B cell (primary cell): ENCODE data around the gene ACAP3. TPM values are rescaled to one million over a fixed set of nuclear protein-coding genes. Genes with fewer than 3 reads are reported as not detected.

Experiments
- ATAC-seq: fragments of 200-7000 bp; cut with Tn5 transposase; one replicate; pipeline ENCODE4 v1.10.0; 2021; ENCODE audit warnings: low read depth, mild to moderate bottlenecking, moderate number of reproducible peaks, moderate library complexity
- CTCF ChIA-PET: fragments of 350-600 bp; sonication (Branson Sonifier 250); formaldehyde crosslinking; loops from one replicate; lab custom pipeline; 2021; ENCODE audit warnings: antibody characterized with exemption, inconsistent platforms; lab: Charles Lee
- POLR2A ChIA-PET: fragments of 350-600 bp; sonication (Branson Sonifier 250); formaldehyde crosslinking; loops from one replicate; lab custom pipeline; 2021; ENCODE audit warnings: antibody characterized with exemption; lab: Charles Lee
- DNase-seq: peaks from one replicate; pipeline ENCODE4 v3.0.0; 2013
- H2AFZ ChIP-seq: 2 replicates; pipeline ENCODE4 v1.6.1; 2012; ENCODE audit warnings: mild to moderate bottlenecking, low read depth, low read length; ENCODE audit not compliant: insufficient read depth, poor library complexity, severe bottlenecking
- H3K27ac ChIP-seq, 2 donors: 1 replicate in 1 of 2; 2 replicates in 1 of 2; pipeline ENCODE4 v1.5.1; 2012 to 2013; ENCODE audit warnings: low read length in 2 of 2, mild to moderate bottlenecking in 2 of 2, moderate library complexity in 1 of 2
- H3K27me3 ChIP-seq, 4 experiments: fragments of 200-600 bp in 1 of 4; sonication (generic) in 1 of 4; replicated peaks in 1 of 4; 1 replicate in 2 of 4; 2 replicates in 2 of 4; pipeline versions ENCODE4 v1.6.1 to v1.7.0; 2013 to 2016; ENCODE audit warnings: low read length in 3 of 4, mild to moderate bottlenecking in 2 of 4, mixed read lengths in 1 of 4, moderate library complexity in 1 of 4; ENCODE audit not compliant: insufficient read depth in 4 of 4, control insufficient read depth in 3 of 4; ENCODE audit errors: control extremely low read depth in 1 of 4
- H3K36me3 ChIP-seq, 2 experiments: replicated peaks in 1 of 2; 1 replicate in 1 of 2; 2 replicates in 1 of 2; pipeline versions ENCODE4 v1.6.1 to v1.7.1; 2013; ENCODE audit warnings: low read length in 1 of 2; ENCODE audit not compliant: insufficient read depth in 2 of 2, control insufficient read depth in 1 of 2; ENCODE audit errors: control extremely low read depth in 1 of 2, extremely low read depth in 1 of 2
- H3K4me1 ChIP-seq, 2 donors: fragments of 200-600 bp in 1 of 2; sonication (generic) in 1 of 2; 1 replicate in 1 of 2; 2 replicates in 1 of 2; pipeline versions ENCODE4 v1.5.1 to v1.6.1; 2013 to 2017; ENCODE audit warnings: low read length in 2 of 2; ENCODE audit not compliant: control insufficient read depth in 2 of 2, insufficient read depth in 2 of 2
- H3K4me2 ChIP-seq: replicated peaks from 2 replicates; pipeline ENCODE3; 2012; ENCODE audit warnings: mild to moderate bottlenecking, low read depth, low read length; ENCODE audit not compliant: poor library complexity, severe bottlenecking
- H3K4me3 ChIP-seq, 5 experiments: fragments of 200-600 bp in 1 of 5; sonication (generic) in 1 of 5; 1 replicate in 3 of 5; 2 replicates in 2 of 5; pipeline versions ENCODE4 v1.5.1 to v1.7.0; 2011 to 2016; ENCODE audit warnings: low read length in 4 of 5, mild to moderate bottlenecking in 4 of 5, low read depth in 2 of 5, control low read depth in 1 of 5, moderate library complexity in 1 of 5; ENCODE audit not compliant: insufficient read depth in 1 of 5; ENCODE audit errors: control extremely low read depth in 1 of 5, extremely low read depth in 1 of 5
- H3K79me2 ChIP-seq: fragments of 200-600 bp; sonication (generic); one replicate; pipeline ENCODE4 v1.6.0; 2016; ENCODE audit warnings: low read length; ENCODE audit not compliant: control insufficient read depth, insufficient read depth
- H3K9ac ChIP-seq: fragments of 200-600 bp; sonication (generic); 2 replicates; pipeline ENCODE4 v1.6.1; 2017; ENCODE audit warnings: mild to moderate bottlenecking, low read length, moderate library complexity
- H3K9me3 ChIP-seq, 3 donors: one replicate each; pipeline versions ENCODE4 v1.6.1 to v1.7.1; 2013; ENCODE audit warnings: low read length in 2 of 3; ENCODE audit not compliant: control insufficient read depth in 2 of 3, insufficient read depth in 1 of 3; ENCODE audit errors: control extremely low read depth in 1 of 3
- H4K20me1 ChIP-seq: 2 replicates; pipeline ENCODE4 v1.6.0; 2012; ENCODE audit warnings: mild to moderate bottlenecking, low read length; ENCODE audit not compliant: insufficient read depth, control insufficient read depth, poor library complexity, severe bottlenecking
- H3K27ac Mint-ChIP-seq: one replicate; pipeline ENCODE4 v1.8.0; 2021; ENCODE audit warnings: mixed read lengths
- H3K27me3 Mint-ChIP-seq: one replicate; pipeline ENCODE4 v1.8.0; 2021; ENCODE audit warnings: mixed read lengths
- H3K4me1 Mint-ChIP-seq: one replicate; pipeline ENCODE4 v1.8.0; 2021; ENCODE audit warnings: mixed read lengths
- H3K4me3 Mint-ChIP-seq: one replicate; pipeline ENCODE4 v1.8.0; 2021; ENCODE audit warnings: mixed read lengths
- H3K9me3 Mint-ChIP-seq: one replicate; pipeline ENCODE4 v1.8.0; 2022; ENCODE audit warnings: mixed read lengths; ENCODE audit not compliant: insufficient read depth
- EZH2 ChIP-seq: IDR thresholded peaks from 2 replicates; pipeline ENCODE4 v1.6.1; 2012; ENCODE audit warnings: borderline replicate concordance, low read depth, mild to moderate bottlenecking, moderate library complexity, low read length; ENCODE audit not compliant: insufficient read depth, poor library complexity, severe bottlenecking
- WGBS: methylation state at CpG from one replicate; pipeline ENCODE4 v1.1.5; 2013; ENCODE audit warnings: missing lambda C conversion rate; ENCODE audit not compliant: insufficient coverage; 5-methylcytosine and 5-hydroxymethylcytosine counted together
- intact Hi-C: fragments of 100-400 bp; cut with micrococcal nuclease; formaldehyde crosslinking; loops from one replicate; pipeline ENCODE4 v1.10.0; 2022
- polyA plus RNA-seq: library from polyadenylated mRNA; depleted of rRNA; stranded (reverse); fragments of >200 nt; gene quantifications from 2 replicates; pipeline ENCODE4 v1.2.3, GENCODE V29; 2012
- total RNA-seq, 2 donors: library from RNA; stranded (reverse); fragments of 120-200 nt in 1 of 2; gene quantifications; 1 replicate in 1 of 2; 2 replicates in 1 of 2; pipeline versions ENCODE4 v1.2.3 to v1.2.4, GENCODE V29; 2013 to 2022
- TF ChIP-seq, protein P1 (sequence below): fragments of 200-600 bp; IDR thresholded peaks from one replicate; pipeline ENCODE4 v1.8.0; 2022; ENCODE audit warnings: antibody characterized with exemption, mild to moderate bottlenecking

The ACAP3 gene
- total and polyA plus RNA-seq, 2 donors (not counting 1 experiment from before 2014, with no cell fraction given) = 40.7 to 124 TPM

DNA sequence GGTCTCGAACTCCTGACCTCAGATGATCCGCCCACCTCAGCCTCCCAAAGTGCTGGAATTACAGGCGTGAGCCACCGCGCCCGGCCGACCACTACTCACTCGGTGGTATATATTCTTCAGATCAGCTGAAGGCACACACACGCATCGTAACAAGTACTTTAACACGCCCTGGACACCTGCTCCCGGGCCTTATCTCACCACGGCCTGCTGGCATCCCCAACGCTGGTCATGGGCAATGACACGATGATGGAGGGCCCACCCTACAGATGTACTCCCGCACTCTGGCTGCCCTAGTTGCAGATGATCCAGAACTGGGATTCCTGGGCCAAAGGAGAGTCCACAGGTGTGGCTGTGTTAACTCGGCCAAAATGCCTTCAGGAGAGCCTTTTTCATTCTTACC lies 45.7 kb downstream of the ACAP3 start:
- H2AFZ ChIP-seq = no peak overlapping the region
- ATAC-seq (no peak), DNase-seq (no peak)
- H3K27ac ChIP-seq = no peak overlapping the region
- TF ChIP-seq, protein P1, sequence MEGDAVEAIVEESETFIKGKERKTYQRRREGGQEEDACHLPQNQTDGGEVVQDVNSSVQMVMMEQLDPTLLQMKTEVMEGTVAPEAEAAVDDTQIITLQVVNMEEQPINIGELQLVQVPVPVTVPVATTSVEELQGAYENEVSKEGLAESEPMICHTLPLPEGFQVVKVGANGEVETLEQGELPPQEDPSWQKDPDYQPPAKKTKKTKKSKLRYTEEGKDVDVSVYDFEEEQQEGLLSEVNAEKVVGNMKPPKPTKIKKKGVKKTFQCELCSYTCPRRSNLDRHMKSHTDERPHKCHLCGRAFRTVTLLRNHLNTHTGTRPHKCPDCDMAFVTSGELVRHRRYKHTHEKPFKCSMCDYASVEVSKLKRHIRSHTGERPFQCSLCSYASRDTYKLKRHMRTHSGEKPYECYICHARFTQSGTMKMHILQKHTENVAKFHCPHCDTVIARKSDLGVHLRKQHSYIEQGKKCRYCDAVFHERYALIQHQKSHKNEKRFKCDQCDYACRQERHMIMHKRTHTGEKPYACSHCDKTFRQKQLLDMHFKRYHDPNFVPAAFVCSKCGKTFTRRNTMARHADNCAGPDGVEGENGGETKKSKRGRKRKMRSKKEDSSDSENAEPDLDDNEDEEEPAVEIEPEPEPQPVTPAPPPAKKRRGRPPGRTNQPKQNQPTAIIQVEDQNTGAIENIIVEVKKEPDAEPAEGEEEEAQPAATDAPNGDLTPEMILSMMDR = no peak
- TF ChIP-seq EZH2 = no peak
- H3K9me3 ChIP-seq = no peaks in the 10 kb centered on the region
- H3K9me3 Mint-ChIP-seq = no peaks in the 10 kb centered on the region
- 97% methylated on average over 17 of the region's 17 CpGs for WGBS
- H3K4me1 Mint-ChIP-seq = peaks cover 16% of the 10 kb centered on the region
- peaks cover 0 to 53% of the 10 kb centered on the region in 2 experiments for H3K36me3 ChIP-seq
- no peak overlapping the region for H3K4me3 Mint-ChIP-seq
- peaks cover 80% of the 10 kb centered on the region for H4K20me1 ChIP-seq
- H3K27me3 ChIP-seq = no peaks in the 10 kb centered on the region
- H3K4me3 ChIP-seq = no peak overlapping the region
- ChIA-PET POLR2A (interaction anchor here (1.1 to 1.2 kb wide), 2 partner anchors 11 kb away, joined by 4 to 8 read pairs; no protein-coding TSS in a partner anchor), CTCF (interaction anchor here (0.7 to 4.5 kb wide), 2 partner anchors 140 to 155 kb away, joined by 3 to 26 read pairs; no protein-coding TSS in a partner anchor)
- peaks cover 0 to 4% of the 10 kb centered on the region in 2 donors for H3K4me1 ChIP-seq
- intact Hi-C loops = no loop called here
- H3K27me3 Mint-ChIP-seq = no peaks in the 10 kb centered on the region
- no peak overlapping the region for H3K9ac ChIP-seq
- H3K79me2 ChIP-seq = peaks cover 55% of the 10 kb centered on the region
- H3K4me2 ChIP-seq = no peak overlapping the region
- no peak overlapping the region for H3K27ac Mint-ChIP-seq

DNA sequence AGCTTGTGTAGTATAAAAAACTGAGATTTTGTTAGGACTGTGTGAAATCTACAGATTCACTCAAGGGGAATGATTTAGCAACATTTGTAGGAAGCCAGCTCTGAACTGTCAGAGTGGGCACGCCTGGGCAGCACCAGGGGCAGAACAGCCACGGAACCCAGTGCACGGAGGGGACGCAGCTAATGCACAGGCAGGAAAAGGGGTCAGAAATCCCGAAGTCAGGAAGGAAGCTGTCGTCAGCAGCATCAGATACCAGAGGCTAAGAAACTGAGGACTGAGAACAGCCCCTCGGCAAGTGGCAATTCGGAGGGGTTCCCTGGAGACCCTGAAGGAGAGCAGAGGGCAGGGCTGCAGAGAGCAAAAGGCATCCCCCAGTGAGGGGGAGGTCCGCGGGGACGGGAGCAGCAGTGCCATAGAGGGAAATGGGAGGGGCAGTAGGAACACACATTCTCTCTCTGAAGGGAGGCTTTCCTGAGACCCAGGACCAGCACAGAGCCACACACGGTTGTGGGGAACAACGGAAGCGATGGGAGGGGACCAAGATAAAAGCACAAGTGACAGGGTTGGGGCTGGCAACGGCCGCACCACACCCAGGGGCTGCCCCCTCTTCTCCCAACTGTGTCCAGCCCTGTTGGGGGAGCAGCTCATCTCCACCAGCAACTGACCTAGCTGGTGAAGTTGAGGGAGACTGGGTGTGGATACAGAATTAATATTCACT lies 46.7 kb downstream of the ACAP3 start:
- Mint-ChIP-seq H3K27ac (no peak overlapping the region), H3K4me1 (peaks cover 16% of the 10 kb centered on the region), H3K4me3 (no peak overlapping the region), H3K9me3 (no peaks in the 10 kb centered on the region), H3K27me3 (no peaks in the 10 kb centered on the region)
- peaks cover 0 to 60% of the 10 kb centered on the region in 2 experiments for H3K36me3 ChIP-seq
- peaks cover 0 to 4% of the 10 kb centered on the region in 2 donors for H3K4me1 ChIP-seq
- no peak overlapping the region for H2AFZ ChIP-seq
- TF ChIP-seq, protein P1 = no peak
- TF ChIP-seq EZH2 = no peak
- H3K27ac ChIP-seq = no peak overlapping the region
- intact Hi-C loops = no loop called here
- H4K20me1 ChIP-seq = peaks cover 77% of the 10 kb centered on the region
- no peak overlapping the region for H3K9ac ChIP-seq
- no peaks in the 10 kb centered on the region for H3K27me3 ChIP-seq
- no peaks in the 10 kb centered on the region for H3K9me3 ChIP-seq
- no peak for DNase-seq
- H3K4me3 ChIP-seq = no peak overlapping the region
- ATAC-seq = no peak
- CTCF ChIA-PET = interaction anchor here (0.7 to 4.5 kb wide), 3 partner anchors 139 to 228 kb away, joined by 3 to 26 read pairs (median 3); no protein-coding TSS in a partner anchor
- POLR2A ChIA-PET = interaction anchor here (1.1 to 1.2 kb wide), 2 partner anchors 10 to 12 kb away, joined by 4 to 8 read pairs; no protein-coding TSS in a partner anchor
- peaks cover 54% of the 10 kb centered on the region for H3K79me2 ChIP-seq
- no peak overlapping the region for H3K4me2 ChIP-seq
- WGBS = 74% methylated on average over 16 of the region's 16 CpGs
